Measurements from ENCODE around the gene MBTD1. TPM values are rescaled to one million over a fixed set of nuclear protein-coding genes. Genes with fewer than 3 reads are reported as not detected.

The MBTD1 gene
- polyA plus RNA-seq, 1 of the 3 experiments (the other 2 are of a cell fraction), result 4.6 TPM

- DNase-seq, result peak; percentile 67
- WGBS (ENCODE audit: low lambda C conversion rate), result 19% methylated on average over 21 of the region's 21 CpGs
- 0 out of 2 replicates have a peak, but pooled peaks have one; percentile 32 for TF ChIP-seq MXI1 (IDR thresholded peaks at IDR 0.05; ENCODE audit: low read depth, low read length)
- TF ChIP-seq EZH2phosphoT487 (IDR thresholded peaks at IDR 0.05; ENCODE audit: borderline replicate concordance, low read depth), result no peak
- no peak for TF ChIP-seq RAD21 (IDR thresholded peaks at IDR 0.05; ENCODE audit: low read length)
- no peak for TF ChIP-seq ELF1 (IDR thresholded peaks at IDR 0.05)
- TF ChIP-seq MAX (IDR thresholded peaks at IDR 0.05; ENCODE audit: low read depth), result 0 out of 2 replicates have a peak, but pooled peaks have one; percentile 6
- no peak for TF ChIP-seq RXRA (IDR thresholded peaks at IDR 0.05; ENCODE audit: borderline replicate concordance, low read depth)
- TF ChIP-seq USF1 (IDR thresholded peaks at IDR 0.05; ENCODE audit: borderline replicate concordance, low read depth), result no peak
- no peak for TF ChIP-seq PBX3 (IDR thresholded peaks at IDR 0.05)
- 0 out of 2 replicates have a peak, but pooled peaks have one; percentile 52 for TF ChIP-seq SIN3A (IDR thresholded peaks at IDR 0.05; ENCODE audit: borderline replicate concordance, low read depth, low read length)
- no peak for TF ChIP-seq TCF12 (IDR thresholded peaks at IDR 0.05)
- no peak for TF ChIP-seq ZBTB33 (IDR thresholded peaks at IDR 0.05; ENCODE audit: borderline replicate concordance, low read depth)
- TF ChIP-seq JUND (IDR thresholded peaks at IDR 0.05), result peak; percentile 7; the same call in 1 of the 2 replicates
- Histone ChIP-seq H3K4me3 (ENCODE audit: low read depth in 2 of 2, low read length in 1 of 2) (peak overlapping the region; percentile 64 to 95), H3K9ac (peak overlapping the region; percentile 89), H3K36me3 (replicated peaks in 1 of 2; ENCODE audit: control insufficient read depth in 1 of 2, insufficient read depth in 2 of 2, low read length in 1 of 2) (peaks cover 42 to 43% of the 10 kb centered on the region in 2 experiments), H3K27me3 (ENCODE audit: insufficient read depth) (no peaks in the 10 kb centered on the region), H2AFZ (ENCODE audit: low read depth) (peak overlapping the region; percentile 80), H3K4me1 (ENCODE audit: control insufficient read depth in 1 of 2, insufficient read depth in 2 of 2, low read depth in 1 of 2, low read length in 1 of 2) (peaks cover 4 to 11% of the 10 kb centered on the region in 2 experiments; a peak in 3 of 4 replicates), H4K20me1 (ENCODE audit: insufficient read depth) (0 out of 2 replicates have a peak, but pooled peaks cover 7% of the 10 kb centered on the region), H3K79me2 (ENCODE audit: insufficient read depth) (peaks cover 32% of the 10 kb centered on the region), H3F3A (replicated peaks; ENCODE audit: insufficient read depth) (peaks cover 33% of the 10 kb centered on the region), H3K27ac (ENCODE audit: low read depth in 2 of 2, low read length in 1 of 2) (peak overlapping the region; percentile 58 to 69), H3K4me2 (peak overlapping the region; percentile 90), H3K9me3 (no peaks in the 10 kb centered on the region), H3K9me2 (no peaks in the 10 kb centered on the region)
- POLR2A ChIA-PET, result interaction anchor here (0.7 to 2.4 kb wide), 8 partner anchors 10 to 299 kb away, joined by 3 to 19 read pairs (median 5); partner anchors contain the start of genes NME1, SPAG9, TOB1 and UTP18
- CTCF ChIA-PET, result interaction anchor here (0.6 to 5.7 kb wide), 14 partner anchors 9 to 313 kb away, joined by 3 to 61 read pairs (median 4); partner anchors contain the start of genes NME1 and SPAG9
Observed at GRCh38 chr17:51165680-51166197, 94.1 kb downstream of the MBTD1 start.

Measured in SK-N-SH (cell line).